Stimulated activated CD8-positive, alpha-beta memory T cell treated with anti-CD3 and anti-CD28 coated beads, Interleukin-4, amount 100 ng/mL, for 1 hour (primary cell): ENCODE measurements around the gene EEPD1.
"Not testable (repeated sequence)": the region's sequence is repeated elsewhere in the genome, so short reads cannot be mapped to it uniquely, and the experiment has no call there.

Experiments used
- DNase-seq, 2 donors: peaks; one replicate each; pipeline ENCODE4 v3.0.0-alpha.2; 2020; ENCODE audit warnings: low read depth in 2 of 2, low spot score in 1 of 2

The EEPD1 gene

DNA sequence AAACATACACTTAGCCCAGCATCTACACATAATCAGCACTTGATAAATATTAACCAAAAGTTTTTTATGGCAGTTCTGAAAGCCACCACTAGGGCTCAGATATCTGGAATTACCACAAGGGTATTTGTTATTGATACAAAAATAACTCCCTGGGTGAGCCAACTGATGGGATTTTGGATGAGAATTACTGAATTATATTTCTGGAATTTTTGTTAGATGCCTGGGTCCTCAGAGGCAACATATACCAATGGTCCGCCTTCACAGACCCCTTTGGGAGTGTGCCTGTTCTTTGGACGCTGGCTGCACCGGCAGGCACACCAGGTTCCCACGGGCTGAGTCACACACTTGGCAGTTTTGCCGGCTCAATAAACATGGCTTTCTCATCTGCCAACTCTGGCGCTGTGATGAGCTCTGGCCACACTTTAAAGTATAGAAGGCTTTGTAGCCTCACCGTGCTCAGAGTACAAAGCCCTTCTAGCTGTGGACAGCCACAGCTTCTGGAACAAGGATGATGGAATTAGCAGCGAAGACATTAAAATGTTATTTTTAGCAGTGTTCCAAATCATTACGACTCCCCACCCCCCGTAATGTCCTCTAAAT lies 24.5 kb upstream of the EEPD1 start:
- DNase-seq: no peak

DNA sequence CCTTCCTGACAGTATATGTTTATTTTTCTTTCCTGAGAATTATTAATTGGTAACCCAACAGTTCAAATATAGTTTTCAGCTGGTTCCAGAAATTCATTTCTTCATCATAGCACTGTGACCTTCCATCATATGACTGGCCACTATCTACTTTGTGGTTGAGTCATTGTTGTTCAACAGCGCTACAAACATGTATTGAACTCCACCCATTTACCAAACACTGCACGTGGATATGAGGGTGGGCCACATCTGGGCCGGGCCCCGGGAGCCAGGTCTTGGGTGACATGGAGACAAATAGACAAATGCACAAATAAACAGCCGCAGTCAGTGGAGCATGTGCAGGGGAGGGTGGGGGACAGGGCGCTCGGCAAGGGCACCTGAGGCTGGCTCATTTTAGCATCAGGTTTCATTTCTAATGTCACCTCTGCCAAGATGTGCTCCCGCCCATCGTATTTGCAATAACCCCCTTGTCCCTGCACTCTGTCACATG lies 24.0 kb upstream of the EEPD1 start:
- no peak for DNase-seq

DNA sequence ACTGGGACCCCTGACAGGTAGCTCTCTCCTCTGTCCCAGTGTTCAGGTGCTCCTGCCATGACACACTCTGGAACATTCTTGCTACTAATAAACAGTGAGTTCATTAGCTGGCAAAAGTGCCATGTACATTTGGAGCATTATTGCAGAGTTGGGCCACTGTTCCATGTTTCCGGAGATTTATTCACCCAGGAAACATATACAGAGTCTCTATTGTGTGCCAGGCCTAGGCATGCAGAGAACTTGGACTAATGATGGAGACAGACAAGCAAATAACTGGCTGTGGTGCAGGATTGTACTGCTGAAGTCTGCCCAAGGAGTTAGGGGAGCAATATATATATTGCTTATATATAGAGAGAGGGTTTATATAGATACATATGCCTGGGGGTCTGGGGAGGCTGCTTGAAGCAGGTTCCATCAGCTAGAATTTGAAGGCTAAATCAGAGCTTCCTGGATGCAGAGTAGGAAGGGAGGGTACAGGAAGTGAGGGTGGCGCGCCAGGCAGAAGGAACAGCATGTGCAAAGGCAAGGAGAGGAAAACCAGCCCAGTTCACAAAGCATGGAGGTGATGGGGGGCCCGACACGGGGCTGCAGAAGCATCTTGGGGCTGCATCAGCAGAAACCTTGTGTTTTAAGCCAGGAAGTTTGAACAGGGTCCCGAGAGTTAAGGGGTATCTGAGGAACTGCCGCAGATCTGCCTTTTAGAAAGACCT lies 22.7 kb upstream of the EEPD1 start:
- DNase-seq: no peak

DNA sequence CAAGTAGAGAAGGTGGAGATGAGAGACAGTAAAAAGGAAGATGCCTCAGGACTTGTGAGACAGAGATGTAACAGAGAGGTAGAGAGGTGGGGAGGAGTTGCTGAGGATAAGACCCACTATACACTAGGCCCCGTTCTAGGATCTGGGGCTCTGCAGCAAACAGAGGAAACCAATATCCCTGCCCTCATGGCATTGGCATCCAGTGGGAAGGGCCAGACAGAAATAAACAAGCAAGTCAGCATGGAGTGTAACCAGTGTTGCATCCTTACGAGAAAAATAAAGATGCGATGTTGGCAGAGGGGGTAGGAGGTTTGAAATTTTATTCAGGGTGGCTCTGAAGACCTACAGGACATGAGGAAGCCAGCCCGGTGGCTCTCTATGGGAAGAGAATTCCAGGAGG lies 22.0 kb upstream of the EEPD1 start:
- DNase-seq: no peak

DNA sequence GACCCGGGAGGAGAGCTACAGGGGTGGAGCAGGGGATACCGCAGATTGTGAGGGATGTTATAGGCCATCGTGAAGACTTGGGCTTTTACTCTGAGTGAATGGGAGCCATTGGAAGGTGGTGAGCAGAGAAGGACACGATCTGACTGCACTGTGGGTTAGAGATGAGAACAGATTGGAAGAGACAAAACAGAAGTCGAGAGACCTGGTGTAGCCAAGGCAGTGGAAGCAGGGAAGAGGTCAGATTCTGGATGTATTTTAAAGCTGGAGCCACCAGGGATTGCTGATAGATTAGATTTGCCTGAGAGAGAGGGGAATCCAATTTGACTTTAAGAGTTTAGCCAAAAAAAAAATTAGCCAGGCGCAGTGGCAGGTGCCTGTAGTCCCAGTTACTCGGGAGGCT lies 21.6 kb upstream of the EEPD1 start:
- DNase-seq: no peak

DNA sequence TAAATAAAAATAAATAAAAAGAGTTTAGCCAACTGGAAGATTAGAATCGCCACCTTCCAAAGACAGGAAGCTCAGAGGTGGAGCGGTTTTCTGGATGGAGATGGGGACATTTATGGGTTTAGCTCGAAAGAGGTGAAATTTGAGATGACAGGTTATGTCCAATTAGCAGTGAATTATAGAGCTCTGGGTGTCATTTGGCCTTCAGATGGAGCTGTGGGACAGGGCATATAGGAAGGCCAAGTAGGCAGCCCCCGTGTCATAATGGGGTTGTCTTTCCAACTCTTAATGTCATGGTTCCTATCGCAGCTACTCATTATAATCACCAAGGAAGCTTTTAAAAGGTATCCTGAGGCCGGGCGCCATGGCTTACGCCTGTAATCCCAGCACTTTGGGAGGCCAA lies 21.0 kb upstream of the EEPD1 start:
- no peak for DNase-seq

DNA sequence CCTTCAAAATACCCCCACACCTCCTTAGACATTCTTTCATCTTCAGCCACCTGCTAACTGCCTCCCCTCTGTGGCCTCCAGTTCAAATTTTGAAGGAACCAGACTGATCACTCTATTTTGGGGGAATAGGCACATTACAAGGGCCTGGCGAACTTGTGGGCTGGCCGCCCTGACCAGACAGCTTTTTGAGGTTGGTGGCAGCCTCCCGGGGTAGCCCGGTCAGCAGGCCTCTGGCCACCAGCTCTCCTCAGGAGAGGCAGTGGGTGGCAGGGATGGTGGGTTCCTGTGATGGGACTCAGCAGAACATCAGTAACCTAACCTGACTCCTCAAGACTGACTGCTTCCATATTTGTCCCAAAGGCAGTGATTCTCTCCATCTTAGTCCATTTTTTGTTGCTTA lies 17.4 kb upstream of the EEPD1 start:
- DNase-seq: no peak

DNA sequence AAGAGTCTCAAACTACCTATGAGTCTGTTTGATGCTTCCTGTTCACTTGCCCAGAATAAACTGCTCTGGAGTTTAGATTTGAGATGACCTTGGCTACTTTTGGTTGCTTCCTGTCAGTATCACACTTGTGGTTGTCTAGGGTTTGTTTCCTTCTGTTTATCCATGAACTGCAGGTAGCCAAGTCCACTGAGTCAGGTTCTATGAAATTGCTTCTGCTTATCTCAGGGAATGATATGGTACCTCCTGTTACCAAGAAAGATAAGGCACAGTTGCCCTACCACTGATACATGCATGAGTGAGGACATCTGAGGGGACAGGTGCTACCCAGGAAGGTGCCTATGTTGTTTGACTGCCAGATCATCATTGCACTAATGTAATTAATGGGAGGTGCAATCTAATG lies 15.8 kb upstream of the EEPD1 start:
- DNase-seq: no peak

DNA sequence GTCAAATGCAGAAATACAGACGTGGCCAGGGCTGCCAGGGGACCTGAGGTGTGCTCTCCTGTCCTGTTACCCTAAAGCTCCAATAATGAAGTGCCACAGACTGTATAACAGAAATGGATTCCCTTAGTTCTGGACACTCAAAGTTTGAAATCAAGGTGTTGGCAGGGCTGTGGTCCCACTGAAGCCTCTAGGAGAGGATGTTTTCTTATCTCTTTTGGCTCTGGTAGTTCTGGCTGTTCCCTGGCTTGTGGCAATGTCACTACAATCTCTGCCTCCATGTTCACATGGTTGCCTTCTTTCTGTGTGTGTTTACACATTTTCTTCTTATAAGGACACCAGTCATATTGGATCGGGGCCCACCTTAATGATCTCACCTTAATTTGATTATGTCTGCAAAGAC lies 15.3 kb upstream of the EEPD1 start:
- no peak for DNase-seq

DNA sequence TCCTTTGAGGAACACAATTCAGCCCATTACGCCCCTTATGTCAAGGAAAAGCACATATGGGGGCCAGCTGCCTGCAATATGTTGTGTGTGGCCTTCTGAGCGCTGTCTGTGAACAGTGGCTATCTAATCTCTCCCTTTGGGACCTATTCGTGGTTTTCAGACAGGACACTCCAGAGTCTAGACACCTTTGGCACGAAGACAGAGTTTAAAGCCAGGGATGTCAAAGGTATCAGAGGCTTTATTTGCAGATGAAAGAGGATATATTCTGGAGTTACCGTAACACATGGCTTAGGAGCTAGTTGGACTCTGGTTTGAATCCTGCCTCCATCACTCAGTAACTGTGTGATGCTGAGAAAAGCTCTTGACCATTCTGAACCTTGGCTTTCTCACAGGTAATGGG lies 14.8 kb upstream of the EEPD1 start:
- DNase-seq: no peak

DNA sequence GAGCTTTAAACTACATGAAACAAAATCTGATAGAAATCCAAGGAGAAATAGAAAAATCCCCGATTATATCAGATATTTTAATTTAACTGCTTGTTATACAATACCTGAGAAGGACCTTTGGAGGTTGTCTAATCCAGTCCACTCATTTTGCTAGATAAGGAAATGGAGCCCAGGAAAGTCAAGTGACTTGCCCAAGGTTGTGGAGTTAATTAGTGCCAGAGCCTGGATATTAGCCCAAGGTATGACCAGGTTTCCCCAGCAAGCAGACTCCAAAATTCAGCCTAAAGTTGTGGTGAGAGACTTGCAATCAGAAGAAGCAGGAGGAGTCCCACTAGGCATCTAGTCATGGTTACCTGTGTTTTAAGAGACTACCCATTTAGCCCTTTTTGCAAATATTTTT lies 11.7 kb upstream of the EEPD1 start:
- no peak for DNase-seq

DNA sequence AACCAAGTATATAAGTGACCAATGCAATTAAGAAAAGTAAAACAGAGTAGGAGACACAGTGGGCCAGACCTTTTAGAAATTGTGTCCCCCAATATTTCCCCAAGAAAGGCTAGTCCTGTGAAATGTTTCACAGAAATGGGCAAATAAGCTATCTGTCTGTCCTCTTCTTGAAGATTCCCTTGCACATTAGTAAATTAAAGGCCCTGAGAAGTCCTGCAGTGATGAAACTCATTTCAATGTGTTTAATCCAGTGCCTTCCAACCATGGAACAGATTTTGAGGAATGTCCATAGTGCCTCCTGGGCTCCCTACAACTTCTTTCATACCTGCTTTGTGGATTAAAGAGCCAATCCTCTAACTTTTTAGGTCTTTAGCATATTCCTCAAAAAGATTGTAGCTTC lies 11.2 kb upstream of the EEPD1 start:
- DNase-seq: no peak

DNA sequence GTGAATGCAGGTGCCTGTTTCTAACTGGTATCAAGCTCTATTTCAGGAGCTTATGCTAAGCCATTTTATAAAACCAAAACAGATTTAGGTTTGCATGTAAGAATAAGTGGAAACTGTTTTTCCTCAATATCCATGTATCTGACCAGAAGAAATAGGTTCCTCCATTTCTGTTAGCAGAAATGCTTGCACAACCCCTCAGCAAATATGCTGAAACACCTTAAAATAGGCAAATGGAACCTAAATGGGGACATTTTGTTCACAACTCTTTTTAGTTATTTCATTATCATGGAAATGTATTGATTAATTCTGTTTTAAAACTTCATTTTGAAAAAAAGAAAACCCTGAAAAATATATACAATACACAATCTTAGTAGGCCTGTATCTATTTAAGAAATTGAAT lies 8.9 kb upstream of the EEPD1 start:
- no peak for DNase-seq

DNA sequence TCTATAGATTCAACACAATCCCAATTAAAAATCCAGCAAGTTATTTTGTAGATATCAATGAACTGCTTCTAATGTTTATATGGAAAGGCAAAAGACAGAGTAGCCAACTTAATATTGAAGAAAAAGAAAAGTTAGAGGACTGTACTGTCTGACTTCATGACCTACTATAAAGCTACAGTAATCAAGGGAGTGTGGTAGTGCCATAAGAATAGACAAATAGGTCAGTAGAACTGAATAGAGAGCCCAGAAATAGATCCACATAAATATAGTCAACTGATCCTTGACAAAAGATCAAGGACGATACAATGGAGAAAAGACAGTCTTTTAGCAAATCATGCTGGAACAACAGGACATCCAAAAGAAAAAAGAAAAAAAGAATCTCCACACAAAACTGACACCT lies 7.4 kb upstream of the EEPD1 start:
- DNase-seq: no peak

DNA sequence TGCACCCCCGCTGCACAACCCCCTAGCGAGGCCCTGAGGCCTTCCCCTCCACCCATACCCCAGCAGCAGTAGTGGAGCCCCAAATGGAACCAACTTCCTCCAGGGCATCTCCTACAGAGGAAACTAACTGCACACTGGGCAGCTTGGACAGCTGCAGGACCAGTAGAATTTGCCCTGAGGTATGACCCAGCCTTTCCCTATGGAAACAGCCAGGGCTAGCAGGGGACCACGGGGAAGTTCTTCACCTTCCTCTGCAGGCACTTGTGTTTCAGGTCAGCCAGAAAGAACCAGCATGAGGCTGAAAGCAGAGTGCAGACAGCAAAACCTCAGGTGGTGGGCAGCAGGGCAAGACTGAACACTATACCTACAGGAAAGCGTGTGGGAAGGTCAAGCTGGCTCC lies 5.7 kb upstream of the EEPD1 start:
- no peak for DNase-seq

DNA sequence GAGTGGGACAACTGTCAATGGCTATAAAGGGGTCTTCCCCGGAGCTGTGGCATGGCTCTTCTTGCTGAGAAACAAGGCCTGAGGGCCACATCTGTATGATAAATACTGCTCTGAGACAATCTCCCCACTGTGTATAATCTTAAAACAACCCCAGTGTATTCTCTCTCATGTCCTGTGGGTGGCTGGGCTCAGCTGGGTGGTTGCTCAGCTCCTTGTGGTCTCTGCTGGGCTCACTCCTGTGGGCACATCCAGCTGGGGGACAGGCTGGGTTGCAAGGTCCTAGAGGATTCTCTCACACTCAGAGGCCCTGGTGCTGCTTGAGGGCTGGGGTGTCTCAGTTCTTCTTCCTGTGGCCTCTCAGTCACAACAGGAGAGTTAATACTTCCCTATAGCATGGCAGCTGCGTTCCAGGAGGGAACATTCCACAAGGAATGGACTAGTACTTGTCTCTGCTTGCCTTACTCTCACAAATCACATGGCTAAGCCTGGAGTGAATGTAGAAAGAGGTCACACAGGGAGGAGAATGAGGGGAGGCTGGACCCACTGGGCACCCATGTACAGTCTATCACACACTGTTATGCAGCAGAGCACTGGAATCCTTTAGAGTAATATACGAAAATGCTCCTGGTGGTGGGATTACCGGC lies 4.5 kb upstream of the EEPD1 start:
- DNase-seq: no peak

DNA sequence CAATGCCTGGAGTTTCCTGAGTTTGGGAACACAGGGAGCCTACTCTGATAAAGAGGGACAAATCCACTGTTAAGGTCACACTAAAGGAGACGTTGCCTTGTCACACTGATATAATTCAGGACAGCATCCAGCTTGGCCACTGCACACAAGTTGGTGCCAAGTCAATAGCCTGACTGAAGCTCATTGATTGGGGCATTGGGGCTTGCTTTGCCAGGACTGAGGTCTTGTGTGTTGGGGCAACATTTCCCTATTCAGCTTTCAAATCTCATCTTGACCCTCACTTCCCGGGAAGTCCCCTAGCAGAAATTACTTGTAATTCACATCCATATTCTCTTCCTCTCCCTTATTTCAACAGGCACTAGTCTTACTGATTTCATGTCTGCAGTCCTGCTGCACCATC lies 3.8 kb upstream of the EEPD1 start:
- DNase-seq: not testable (repeated sequence)

DNA sequence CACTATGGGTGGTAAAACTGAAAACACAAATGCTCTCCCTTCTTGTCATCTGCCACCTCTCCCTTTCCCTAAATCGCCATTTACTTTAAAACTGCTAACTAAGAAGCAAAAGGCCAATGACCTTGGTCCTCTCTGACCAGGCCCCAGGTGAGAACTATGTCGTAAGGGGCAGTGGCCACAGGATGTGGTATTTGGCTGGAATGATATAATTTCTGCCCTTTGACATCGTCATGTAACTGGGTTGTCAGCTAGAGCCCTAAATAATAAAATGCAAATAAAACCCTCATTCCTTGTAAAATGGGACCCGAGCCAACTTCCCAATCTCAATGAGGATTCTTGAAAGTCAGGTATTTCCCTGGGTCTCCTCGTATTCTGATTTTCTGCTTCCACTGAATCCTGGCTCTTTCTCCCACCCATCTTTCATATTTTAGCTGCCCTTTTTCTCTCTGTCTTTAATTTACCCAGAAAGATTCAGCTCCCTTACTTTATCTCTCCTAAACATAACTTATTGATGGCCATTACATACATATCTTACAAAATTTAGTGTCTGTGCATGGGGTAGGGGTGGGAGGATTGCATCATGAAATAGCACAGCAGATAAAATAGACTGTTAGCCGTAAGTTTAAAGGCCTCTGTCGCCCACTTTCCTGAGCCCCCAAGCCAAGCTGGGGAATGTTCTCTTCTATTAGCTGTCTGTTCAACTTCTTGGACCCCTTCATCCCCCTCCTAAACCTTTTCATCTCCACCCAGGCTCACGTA lies 3.2 kb upstream of the EEPD1 start:
- no peak for DNase-seq

DNA sequence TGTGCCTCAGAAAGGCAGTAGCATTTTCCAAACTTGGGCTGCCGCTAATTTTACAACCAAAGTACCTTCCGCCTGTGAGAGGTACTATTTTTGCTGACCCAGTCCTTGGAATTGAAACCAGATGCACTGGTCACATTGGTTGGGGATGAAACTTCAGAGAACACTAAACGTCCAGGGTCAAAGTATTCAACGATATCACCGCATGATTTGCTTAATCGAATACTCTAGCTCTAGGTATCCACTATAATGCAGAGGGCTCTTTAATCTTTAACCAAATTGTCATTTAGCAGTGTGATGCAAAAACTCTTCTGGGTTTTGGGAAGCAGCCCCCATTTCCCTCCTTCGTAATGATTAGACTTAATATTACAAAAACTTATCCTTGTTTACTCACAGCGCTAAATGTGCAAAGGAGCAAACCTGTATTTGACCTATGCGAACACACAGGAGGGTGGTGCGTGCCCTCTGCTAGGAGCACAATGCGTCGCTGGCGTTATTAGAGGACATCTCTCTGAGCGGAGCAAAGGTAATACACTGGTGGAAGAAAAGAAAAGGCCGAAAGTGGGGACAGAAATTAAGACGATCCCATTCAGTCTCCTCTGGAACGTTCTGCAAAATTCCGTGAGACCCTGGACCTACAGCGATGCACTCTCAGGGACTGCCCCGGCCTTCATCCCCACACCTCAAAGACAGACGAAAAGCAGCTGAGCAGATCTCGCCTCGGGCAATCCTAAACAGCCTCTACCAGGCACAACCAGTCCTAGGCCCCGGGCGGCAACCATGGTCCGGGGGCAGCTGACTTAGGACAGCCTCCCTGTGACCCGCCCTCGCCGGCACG lies 916 bp upstream of the EEPD1 start:
- DNase-seq: no peak

DNA sequence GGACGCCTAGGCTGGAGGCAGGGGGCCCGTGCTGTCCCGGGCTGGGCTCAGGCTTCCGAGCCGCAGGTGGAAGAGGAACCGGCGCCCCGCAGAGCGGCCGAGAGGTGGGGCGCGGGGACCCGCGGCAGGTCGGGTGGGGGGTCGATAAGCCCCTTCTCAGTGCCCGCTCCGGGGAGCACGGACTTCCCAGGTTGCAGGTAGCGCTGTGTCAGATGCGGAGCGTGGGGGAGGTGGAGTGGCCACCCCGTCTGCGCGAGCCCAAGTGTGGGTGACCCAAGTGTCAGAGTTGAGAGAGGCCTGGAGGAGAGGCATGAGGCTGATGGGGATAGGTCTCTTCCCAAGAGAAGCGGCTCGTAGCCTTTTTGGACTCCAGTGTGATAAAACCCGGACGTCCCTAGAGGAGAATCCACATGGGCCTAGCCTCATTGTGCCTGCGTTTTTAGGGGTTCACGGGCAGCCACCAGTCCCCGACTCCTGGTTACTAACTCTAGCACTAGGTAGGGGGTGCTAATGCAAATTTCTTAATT lies 580 bp downstream of the EEPD1 start:
- DNase-seq: no peak
